Measurements from ENCODE around the gene CCDC183.

DNA sequence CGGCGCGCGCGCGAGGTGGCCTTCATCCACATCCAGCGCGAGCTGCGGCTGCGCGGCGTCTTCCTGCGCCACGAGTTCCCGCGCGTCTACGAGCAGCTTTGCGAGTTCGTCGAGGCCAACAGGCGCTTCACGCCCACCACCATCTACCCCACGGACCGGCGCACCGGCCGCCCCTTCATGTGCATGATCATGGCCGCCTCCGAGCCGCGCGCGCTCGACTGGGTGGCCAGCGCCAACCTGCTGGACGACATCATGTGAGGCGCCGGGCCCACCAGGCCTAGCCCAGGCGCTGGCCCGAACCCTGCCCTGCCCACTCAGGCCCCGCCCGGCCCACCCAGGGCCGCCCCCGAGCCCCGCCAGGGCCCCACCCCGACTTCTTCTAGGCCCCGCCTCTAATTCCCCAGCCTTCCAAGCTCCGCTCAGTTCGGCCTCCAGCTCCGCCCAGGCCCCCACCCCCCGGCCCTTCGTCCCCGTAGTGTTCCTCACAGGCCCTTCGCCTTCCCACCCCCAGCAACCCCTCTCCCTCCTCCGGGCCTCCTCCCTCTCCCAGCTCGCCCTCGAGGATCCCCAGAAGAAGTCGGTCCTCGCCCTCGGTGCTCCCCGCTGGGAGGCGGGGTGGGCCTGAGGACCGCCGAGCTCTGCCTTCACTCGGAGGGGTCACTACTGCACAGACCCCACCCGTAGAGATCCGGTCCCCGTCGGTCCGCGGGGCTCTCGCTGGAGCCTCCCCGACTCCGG, 51.1 kb downstream of the CCDC183 start:
- TF ChIP-seq, protein P1, sequence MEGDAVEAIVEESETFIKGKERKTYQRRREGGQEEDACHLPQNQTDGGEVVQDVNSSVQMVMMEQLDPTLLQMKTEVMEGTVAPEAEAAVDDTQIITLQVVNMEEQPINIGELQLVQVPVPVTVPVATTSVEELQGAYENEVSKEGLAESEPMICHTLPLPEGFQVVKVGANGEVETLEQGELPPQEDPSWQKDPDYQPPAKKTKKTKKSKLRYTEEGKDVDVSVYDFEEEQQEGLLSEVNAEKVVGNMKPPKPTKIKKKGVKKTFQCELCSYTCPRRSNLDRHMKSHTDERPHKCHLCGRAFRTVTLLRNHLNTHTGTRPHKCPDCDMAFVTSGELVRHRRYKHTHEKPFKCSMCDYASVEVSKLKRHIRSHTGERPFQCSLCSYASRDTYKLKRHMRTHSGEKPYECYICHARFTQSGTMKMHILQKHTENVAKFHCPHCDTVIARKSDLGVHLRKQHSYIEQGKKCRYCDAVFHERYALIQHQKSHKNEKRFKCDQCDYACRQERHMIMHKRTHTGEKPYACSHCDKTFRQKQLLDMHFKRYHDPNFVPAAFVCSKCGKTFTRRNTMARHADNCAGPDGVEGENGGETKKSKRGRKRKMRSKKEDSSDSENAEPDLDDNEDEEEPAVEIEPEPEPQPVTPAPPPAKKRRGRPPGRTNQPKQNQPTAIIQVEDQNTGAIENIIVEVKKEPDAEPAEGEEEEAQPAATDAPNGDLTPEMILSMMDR (IDR thresholded peaks at IDR 0.05; ENCODE audit: low read length) = no peak
- TF ChIP-seq EZH2 (IDR thresholded peaks at IDR 0.05; ENCODE audit: borderline replicate concordance, low read length) = no peak
